ENCODE results near the gene PAX2. TPM values are rescaled to one million over a fixed set of nuclear protein-coding genes. Genes with fewer than 3 reads are reported as not detected.
A peak's percentile ranks its signal among the peaks of the same experiment; 100 is the strongest.

The PAX2 gene
- total RNA-seq, 2 experiments from 2014 or later: not detected

DNA sequence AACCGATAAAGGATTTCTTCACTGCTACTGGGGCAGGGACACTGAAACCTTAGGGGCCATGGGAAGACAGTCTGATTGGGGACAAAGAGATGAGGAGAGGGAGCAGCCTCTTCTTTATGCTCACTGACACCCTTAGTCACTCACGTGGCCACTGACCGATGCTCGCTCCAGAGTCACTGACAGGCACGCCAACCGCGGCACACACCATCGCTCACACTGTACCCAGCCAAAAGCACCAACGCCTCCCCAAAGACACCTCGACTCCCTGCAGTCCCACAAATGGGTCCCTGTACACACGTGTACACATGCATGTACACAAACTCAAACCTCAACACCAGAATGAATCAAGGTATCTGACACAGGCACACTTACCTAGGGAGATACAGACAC is 132.1 kb downstream of the PAX2 start:
- TF ChIP-seq, protein P1, sequence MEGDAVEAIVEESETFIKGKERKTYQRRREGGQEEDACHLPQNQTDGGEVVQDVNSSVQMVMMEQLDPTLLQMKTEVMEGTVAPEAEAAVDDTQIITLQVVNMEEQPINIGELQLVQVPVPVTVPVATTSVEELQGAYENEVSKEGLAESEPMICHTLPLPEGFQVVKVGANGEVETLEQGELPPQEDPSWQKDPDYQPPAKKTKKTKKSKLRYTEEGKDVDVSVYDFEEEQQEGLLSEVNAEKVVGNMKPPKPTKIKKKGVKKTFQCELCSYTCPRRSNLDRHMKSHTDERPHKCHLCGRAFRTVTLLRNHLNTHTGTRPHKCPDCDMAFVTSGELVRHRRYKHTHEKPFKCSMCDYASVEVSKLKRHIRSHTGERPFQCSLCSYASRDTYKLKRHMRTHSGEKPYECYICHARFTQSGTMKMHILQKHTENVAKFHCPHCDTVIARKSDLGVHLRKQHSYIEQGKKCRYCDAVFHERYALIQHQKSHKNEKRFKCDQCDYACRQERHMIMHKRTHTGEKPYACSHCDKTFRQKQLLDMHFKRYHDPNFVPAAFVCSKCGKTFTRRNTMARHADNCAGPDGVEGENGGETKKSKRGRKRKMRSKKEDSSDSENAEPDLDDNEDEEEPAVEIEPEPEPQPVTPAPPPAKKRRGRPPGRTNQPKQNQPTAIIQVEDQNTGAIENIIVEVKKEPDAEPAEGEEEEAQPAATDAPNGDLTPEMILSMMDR (IDR thresholded peaks at IDR 0.05): no peak
- Mint-ChIP-seq H3K36me3 (ENCODE audit: low read depth) (no peaks in the 10 kb centered on the region), H3K27ac (no peak overlapping the region), H3K9me3 (no peaks in the 10 kb centered on the region), H3K27me3 (peaks cover 4% of the 10 kb centered on the region), H3K4me1 (ENCODE audit: low read depth) (no peaks in the 10 kb centered on the region), H3K4me3 (no peak overlapping the region)
- no peak for ATAC-seq
- CTCF ChIA-PET: interaction anchor here (1.0 to 2.2 kb wide), 6 partner anchors 10 to 359 kb away, joined by 6 to 16 read pairs (median 8); no protein-coding TSS in a partner anchor
- POLR2A ChIA-PET: no interaction called here
- no peak for DNase-seq
- intact Hi-C loops (cut with micrococcal nuclease): loop anchor here (5.0 kb wide), 1 partner anchor 315 kb away; no protein-coding TSS in a partner anchor

DNA sequence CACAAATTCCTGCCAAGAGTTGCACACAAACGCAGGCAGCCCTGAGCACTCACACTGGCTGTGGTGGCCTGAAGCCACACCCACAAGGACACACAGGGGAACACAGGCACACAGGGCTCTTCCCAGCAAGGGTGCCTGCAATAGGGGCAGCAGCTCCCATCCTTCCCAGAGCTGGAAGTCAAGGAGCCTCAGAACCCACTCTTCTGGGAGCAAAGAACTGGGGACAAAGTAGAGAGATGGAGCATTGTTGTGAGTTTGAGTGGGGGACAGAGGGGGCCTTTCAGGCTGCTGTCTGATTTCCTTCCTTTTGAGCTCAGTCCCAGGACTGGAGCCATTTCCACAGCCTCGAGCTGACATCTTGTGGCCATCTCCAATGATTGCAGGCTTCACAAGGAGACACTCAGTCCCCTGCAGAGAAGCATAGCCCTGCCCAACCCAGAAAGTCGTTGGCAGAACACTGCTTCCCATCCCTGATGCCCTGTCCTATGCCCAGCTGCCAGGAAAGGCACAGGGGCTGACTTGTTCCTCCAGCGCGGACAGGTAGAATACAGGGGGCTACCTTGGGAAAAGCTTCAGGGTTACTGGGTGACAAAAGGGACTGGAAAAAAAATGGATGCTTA is 133.0 kb downstream of the PAX2 start:
- Mint-ChIP-seq H3K4me3 (no peak overlapping the region), H3K9me3 (no peaks in the 10 kb centered on the region), H3K4me1 (ENCODE audit: low read depth) (no peaks in the 10 kb centered on the region), H3K27me3 (peaks cover 4% of the 10 kb centered on the region), H3K27ac (no peak overlapping the region), H3K36me3 (ENCODE audit: low read depth) (no peaks in the 10 kb centered on the region)
- ATAC-seq: peak; percentile 88
- intact Hi-C loops (cut with micrococcal nuclease): loop anchor here (5.0 kb wide), 1 partner anchor 316 kb away; no protein-coding TSS in a partner anchor
- ChIA-PET POLR2A (no interaction called here), CTCF (interaction anchor here (0.6 to 2.2 kb wide), 17 partner anchors 9 to 576 kb away, joined by 3 to 16 read pairs (median 6); no protein-coding TSS in a partner anchor)
- TF ChIP-seq, protein P1 (IDR thresholded peaks at IDR 0.05): peak; percentile 52
- DNase-seq: peak; percentile 54

Other genes starting within 250 kb of the PAX2 start
- 10 to 100 TPM; 34.2 to 40.6 TPM for gene SEC31B, start 225.7 kb upstream of the PAX2 start, total RNA-seq
- 100 to 1,000 TPM; 365 to 384 TPM for gene NDUFB8, start 215.7 kb upstream of the PAX2 start, total RNA-seq
- gene HIF1AN, start 209.6 kb upstream of the PAX2 start, total RNA-seq: 10 to 100 TPM; 35.3 to 36.5 TPM
- gene SLF2, start 167.4 kb downstream of the PAX2 start, total RNA-seq: 10 to 100 TPM; 29.0 to 31.9 TPM
- gene SEMA4G, start 223.9 kb downstream of the PAX2 start, total RNA-seq: 1 to 10 TPM; 1.2 to 1.6 TPM
- gene MRPL43, start 241.9 kb downstream of the PAX2 start, total RNA-seq: 10 to 100 TPM; 46.0 to 50.9 TPM
- 10 to 100 TPM; 18.0 to 19.0 TPM for gene TWNK, start 242.0 kb downstream of the PAX2 start, total RNA-seq